HG03342 (cell line): ENCODE results near the gene HECW1.
A peak's percentile ranks its signal among the peaks of the same experiment; 100 is the strongest.
"Not testable (repeated sequence)": the region's sequence is repeated elsewhere in the genome, so short reads cannot be mapped to it uniquely, and the experiment has no call there.

Experiments
- ATAC-seq: cut with Tn5 transposase; IDR thresholded peaks from one replicate; pipeline ENCODE4 v1.9.1; 2021; ENCODE audit warnings: mild to moderate bottlenecking, moderate library complexity; ENCODE audit not compliant: unreplicated experiment

The HECW1 gene

GRCh38 chr7:43112459-43112940 is at the start of gene HECW1:
HECW1 (plus strand) TSS chr7:43112647; CDS start chr7:43243906, 131,259 bp downstream.
- ATAC-seq = no peak

- ATAC-seq = no peak
Measured at GRCh38 chr7:43071604-43072003, 40.8 kb upstream of the HECW1 start.

- no peak for ATAC-seq
Measured at GRCh38 chr7:43072530-43072929, 39.9 kb upstream of the HECW1 start.

- not testable (repeated sequence) for ATAC-seq
Measured at GRCh38 chr7:43073811-43074210, 38.6 kb upstream of the HECW1 start.

GRCh38 chr7:43076189-43076605 is 36.2 kb upstream of the HECW1 start:
- ATAC-seq = no peak

GRCh38 chr7:43076606-43077005 is 35.8 kb upstream of the HECW1 start:
- no peak for ATAC-seq

GRCh38 chr7:43077285-43077684 is 35.2 kb upstream of the HECW1 start:
- no peak for ATAC-seq

GRCh38 chr7:43077732-43078391 is 34.6 kb upstream of the HECW1 start:
- ATAC-seq = no peak

- no peak for ATAC-seq
Measured at GRCh38 chr7:43078794-43079193, 33.7 kb upstream of the HECW1 start.

GRCh38 chr7:43081603-43082002 is 30.8 kb upstream of the HECW1 start:
- no peak for ATAC-seq

GRCh38 chr7:43083106-43083505 is 29.3 kb upstream of the HECW1 start:
- no peak for ATAC-seq

GRCh38 chr7:43085017-43085416 is 27.4 kb upstream of the HECW1 start:
- ATAC-seq = no peak

GRCh38 chr7:43085992-43086391 is 26.5 kb upstream of the HECW1 start:
- no peak for ATAC-seq

GRCh38 chr7:43092819-43093218 is 19.6 kb upstream of the HECW1 start:
- no peak for ATAC-seq

GRCh38 chr7:43096875-43097274 is 15.6 kb upstream of the HECW1 start:
- ATAC-seq = no peak

- ATAC-seq = no peak
Measured at GRCh38 chr7:43099750-43100149, 12.7 kb upstream of the HECW1 start.

GRCh38 chr7:43104874-43105520 is 7.5 kb upstream of the HECW1 start:
- ATAC-seq = no peak

- no peak for ATAC-seq
Measured at GRCh38 chr7:43105521-43106120, 6.8 kb upstream of the HECW1 start.

- peak; percentile 94 for ATAC-seq
Measured at GRCh38 chr7:43108255-43109011, 4.0 kb upstream of the HECW1 start.

- ATAC-seq = no peak
Measured at GRCh38 chr7:43110791-43111535, 1.5 kb upstream of the HECW1 start.
